H9 (cell line): Measurements from ENCODE around the gene DNAJA1. TPM values are rescaled to one million over a fixed set of nuclear protein-coding genes. Genes with fewer than 3 reads are reported as not detected.

Source experiments
- DNase-seq: peaks from one replicate; pipeline ENCODE4 v3.0.0-alpha.2; 2017
- H2AFZ ChIP-seq: one replicate; pipeline ENCODE4 v1.6.1; 2013; ENCODE audit warnings: mild to moderate bottlenecking, low read length, control low read depth, moderate library complexity
- H2AK5ac ChIP-seq: 2 replicates; pipeline ENCODE4 v1.6.1; 2013; ENCODE audit warnings: low read length, control low read depth, mixed read lengths; ENCODE audit not compliant: insufficient read length
- H2BK120ac ChIP-seq: one replicate; pipeline ENCODE4 v1.6.1; 2013; ENCODE audit warnings: low read depth, mild to moderate bottlenecking, low read length, control low read depth, inconsistent platforms; ENCODE audit not compliant: poor library complexity, severe bottlenecking
- H2BK12ac ChIP-seq: 2 replicates; pipeline ENCODE4 v1.6.1; 2013; ENCODE audit warnings: low read length, control low read depth, mixed read lengths, low read depth; ENCODE audit not compliant: insufficient read length
- H2BK15ac ChIP-seq: 2 replicates; pipeline ENCODE4 v1.6.1; 2013; ENCODE audit warnings: low read depth, low read length, control low read depth
- H2BK20ac ChIP-seq: one replicate; pipeline ENCODE4 v1.6.1; 2013; ENCODE audit warnings: low read depth, mild to moderate bottlenecking, low read length, control low read depth, inconsistent platforms; ENCODE audit not compliant: poor library complexity, severe bottlenecking
- H2BK5ac ChIP-seq: 2 replicates; pipeline ENCODE4 v1.6.1; 2013; ENCODE audit warnings: low read length, control low read depth, mixed read lengths; ENCODE audit not compliant: insufficient read length
- H3K14ac ChIP-seq: 2 replicates; pipeline ENCODE4 v1.6.1; 2013; ENCODE audit warnings: low read length, control low read depth; ENCODE audit not compliant: insufficient read depth
- H3K18ac ChIP-seq: 2 replicates; pipeline ENCODE4 v1.6.1; 2013; ENCODE audit warnings: low read depth, mild to moderate bottlenecking, mixed read lengths, low read length, control low read depth; ENCODE audit not compliant: insufficient read length
- H3K23ac ChIP-seq: 2 replicates; pipeline ENCODE4 v1.6.1; 2013; ENCODE audit warnings: low read length, control low read depth, mixed read lengths, low read depth; ENCODE audit not compliant: insufficient read length
- H3K23me2 ChIP-seq: 2 replicates; pipeline ENCODE4 v1.6.1; 2013; ENCODE audit warnings: low read depth, mild to moderate bottlenecking, mixed read lengths, low read length, control low read depth; ENCODE audit not compliant: insufficient read length, poor library complexity, severe bottlenecking
- H3K27ac ChIP-seq: 2 replicates; pipeline ENCODE4 v1.5.1; 2013; ENCODE audit warnings: low read length, control low read depth, mixed read lengths, low read depth; ENCODE audit not compliant: insufficient read length
- H3K27me3 ChIP-seq: 2 replicates; pipeline ENCODE4 v1.6.1; 2013; ENCODE audit warnings: low read length, control low read depth, inconsistent platforms; ENCODE audit not compliant: insufficient read depth
- H3K4ac ChIP-seq: 2 replicates; pipeline ENCODE4 v1.6.1; 2013; ENCODE audit warnings: low read depth, mild to moderate bottlenecking, control low read depth, inconsistent platforms, low read length, moderate library complexity
- H3K4me1 ChIP-seq: 2 replicates; pipeline ENCODE4 v1.6.1; 2013; ENCODE audit warnings: low read length, control low read depth, inconsistent platforms; ENCODE audit not compliant: insufficient read depth
- H3K4me2 ChIP-seq: 2 replicates; pipeline ENCODE4 v1.6.1; 2013; ENCODE audit warnings: low read length, control low read depth, mixed read lengths; ENCODE audit not compliant: insufficient read length, insufficient read depth
- H3K56ac ChIP-seq: 2 replicates; pipeline ENCODE4 v1.6.1; 2013; ENCODE audit warnings: low read depth, mild to moderate bottlenecking, mixed read lengths, low read length, control low read depth; ENCODE audit not compliant: insufficient read length
- H3K79me1 ChIP-seq: 2 replicates; pipeline ENCODE4 v1.6.1; 2013; ENCODE audit warnings: low read depth, mild to moderate bottlenecking, moderate library complexity, low read length, control low read depth, inconsistent platforms; ENCODE audit not compliant: insufficient read depth, poor library complexity, severe bottlenecking
- H3K79me2 ChIP-seq: 2 replicates; pipeline ENCODE4 v1.6.1; 2013; ENCODE audit warnings: low read length, control low read depth, inconsistent platforms; ENCODE audit not compliant: insufficient read depth
- H3K9ac ChIP-seq: 2 replicates; pipeline ENCODE4 v1.6.1; 2013; ENCODE audit warnings: low read length, control low read depth, mixed read lengths; ENCODE audit not compliant: insufficient read length; ENCODE audit errors: extremely low read depth
- H3K9me3 ChIP-seq: one replicate; pipeline ENCODE4 v1.6.1; 2013; ENCODE audit warnings: low read depth, low read length, inconsistent platforms; ENCODE audit not compliant: control insufficient read depth
- H3T11ph ChIP-seq: one replicate; pipeline ENCODE4 v1.6.1; 2013; ENCODE audit warnings: mild to moderate bottlenecking, low read length, control low read depth, inconsistent platforms
- H4K20me1 ChIP-seq: one replicate; pipeline ENCODE4 v1.6.1; 2013; ENCODE audit not compliant: control insufficient read depth, insufficient read length, insufficient read depth
- H4K5ac ChIP-seq: 2 replicates; pipeline ENCODE4 v1.6.1; 2013; ENCODE audit warnings: low read depth, mild to moderate bottlenecking, mixed read lengths, low read length, control low read depth; ENCODE audit not compliant: insufficient read length
- H4K8ac ChIP-seq: replicated peaks from 2 replicates; pipeline ENCODE4 v1.6.1; 2013; ENCODE audit warnings: low read length, control low read depth, mixed read lengths, low read depth; ENCODE audit not compliant: insufficient read length
- H4K91ac ChIP-seq: 2 replicates; pipeline ENCODE4 v1.6.1; 2013; ENCODE audit warnings: low read depth, mild to moderate bottlenecking, moderate library complexity, mixed read lengths, low read length, control low read depth; ENCODE audit not compliant: insufficient read length
- H3K27ac Mint-ChIP-seq, 3 experiments: 2 replicates in 2 of 3; 3 replicates in 1 of 3; pipeline ENCODE4 v1.8.0; 2020 to 2021; ENCODE audit warnings: mixed read lengths in 3 of 3, mild to moderate bottlenecking in 1 of 3, moderate library complexity in 1 of 3
- H3K27me3 Mint-ChIP-seq: 2 replicates; pipeline ENCODE4 v1.8.0; 2021; ENCODE audit warnings: low read depth, mild to moderate bottlenecking, moderate library complexity, mixed read lengths
- H3K36me3 Mint-ChIP-seq, 3 experiments: 2 replicates in 2 of 3; 3 replicates in 1 of 3; pipeline ENCODE4 v1.8.0; 2020 to 2021; ENCODE audit warnings: low read depth in 3 of 3, mixed read lengths in 3 of 3; ENCODE audit not compliant: insufficient read depth in 1 of 3
- H3K4me1 Mint-ChIP-seq, 2 experiments: 2 replicates each; pipeline ENCODE4 v1.8.0; 2020; ENCODE audit warnings: mixed read lengths in 2 of 2
- H3K4me3 Mint-ChIP-seq, 2 experiments: 2 replicates in 1 of 2; 3 replicates in 1 of 2; pipeline ENCODE4 v1.8.0; 2020 to 2021; ENCODE audit warnings: mild to moderate bottlenecking in 2 of 2, mixed read lengths in 2 of 2, moderate library complexity in 1 of 2
- H3K9me3 Mint-ChIP-seq, 2 experiments: 2 replicates in 1 of 2; 3 replicates in 1 of 2; pipeline ENCODE4 v1.8.0; 2020; ENCODE audit warnings: mild to moderate bottlenecking in 2 of 2, mixed read lengths in 2 of 2, moderate library complexity in 1 of 2
- CTCF ChIP-seq: fragments of 200-600 bp; sonication (generic); conservative IDR thresholded peaks from 3 replicates; pipeline ENCODE4 v1.8.0; 2021; ENCODE audit warnings: antibody characterized with exemption, mild to moderate bottlenecking
- WGBS: extraction: QIAGEN DNeasy Blood & Tissue Kit; methylation state at CpG from one replicate; pipeline ENCODE4 v1.1.7; 2013; ENCODE audit warnings: missing lambda C conversion rate, low lambda C conversion rate, mixed read lengths; ENCODE audit not compliant: insufficient read length; ENCODE audit errors: extremely low coverage; 5-methylcytosine and 5-hydroxymethylcytosine counted together
- total RNA-seq: library from RNA; stranded (reverse); gene quantifications from 2 replicates; pipeline ENCODE4 v1.2.1, GENCODE V29; 2021

The DNAJA1 gene
- total RNA-seq, 1 experiment from 2014 or later = 217 TPM

DNA sequence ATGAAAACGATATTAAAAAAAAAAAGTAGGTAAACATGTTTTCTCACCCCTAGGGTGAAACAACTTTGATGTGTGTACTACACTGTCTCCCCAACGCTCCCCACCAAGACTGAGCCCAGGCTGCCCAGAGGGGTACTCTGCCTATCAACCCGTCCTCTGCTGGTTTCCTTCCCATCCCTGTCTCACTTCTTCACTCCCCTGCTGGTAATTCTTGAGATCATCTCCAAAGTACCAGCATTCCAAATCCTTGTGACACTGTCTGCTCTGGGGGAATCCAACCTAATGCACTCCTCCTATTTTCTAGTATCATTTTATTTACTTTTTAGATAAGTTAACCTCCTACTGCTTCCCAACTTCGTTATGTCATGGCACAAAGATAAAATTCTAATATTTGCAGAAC is 17.3 kb upstream of the DNAJA1 start:
- no peaks in the 10 kb centered on the region for H3K9me3 ChIP-seq
- no peak overlapping the region for H3K9ac ChIP-seq
- H4K5ac ChIP-seq = no peak overlapping the region
- H2BK15ac ChIP-seq = no peak overlapping the region
- H3K4me2 ChIP-seq = no peak overlapping the region
- H2AFZ ChIP-seq = no peak overlapping the region
- no peaks in the 10 kb centered on the region for H3K27me3 ChIP-seq
- no peak for TF ChIP-seq CTCF
- Mint-ChIP-seq H3K36me3 (peaks cover 0 to 11% (median 0%) of the 10 kb centered on the region in 3 experiments; a peak in 1 of 7 replicates), H3K9me3 (no peaks in the 10 kb centered on the region), H3K27me3 (no peaks in the 10 kb centered on the region; the same call in 1 of the 2 replicates), H3K27ac (no peak overlapping the region), H3K4me3 (no peak overlapping the region), H3K4me1 (no peaks in the 10 kb centered on the region)
- no peak overlapping the region for H4K91ac ChIP-seq
- no peak overlapping the region for H2BK20ac ChIP-seq
- no peak overlapping the region for H4K8ac ChIP-seq
- H4K20me1 ChIP-seq = no peaks in the 10 kb centered on the region
- no peak overlapping the region for H2BK5ac ChIP-seq
- no peak overlapping the region for H3K27ac ChIP-seq
- no peak for DNase-seq
- no peak overlapping the region for H3K18ac ChIP-seq
- no peaks in the 10 kb centered on the region for H3K79me2 ChIP-seq
- H3K23ac ChIP-seq = no peak overlapping the region
- no peak overlapping the region for H3T11ph ChIP-seq
- no CpG with 5 or more reads among the region's 4 CpGs for WGBS
- H3K23me2 ChIP-seq = no peaks in the 10 kb centered on the region
- H3K14ac ChIP-seq = no peak overlapping the region
- H3K4me1 ChIP-seq = no peaks in the 10 kb centered on the region
- no peak overlapping the region for H3K56ac ChIP-seq
- no peak overlapping the region for H3K4ac ChIP-seq
- no peak overlapping the region for H2AK5ac ChIP-seq
- no peak overlapping the region for H2BK120ac ChIP-seq
- no peak overlapping the region for H2BK12ac ChIP-seq
- H3K79me1 ChIP-seq = peaks cover 2% of the 10 kb centered on the region
